ENCODE results near the gene ADGRD1.

Gene ADGRD1

DNA sequence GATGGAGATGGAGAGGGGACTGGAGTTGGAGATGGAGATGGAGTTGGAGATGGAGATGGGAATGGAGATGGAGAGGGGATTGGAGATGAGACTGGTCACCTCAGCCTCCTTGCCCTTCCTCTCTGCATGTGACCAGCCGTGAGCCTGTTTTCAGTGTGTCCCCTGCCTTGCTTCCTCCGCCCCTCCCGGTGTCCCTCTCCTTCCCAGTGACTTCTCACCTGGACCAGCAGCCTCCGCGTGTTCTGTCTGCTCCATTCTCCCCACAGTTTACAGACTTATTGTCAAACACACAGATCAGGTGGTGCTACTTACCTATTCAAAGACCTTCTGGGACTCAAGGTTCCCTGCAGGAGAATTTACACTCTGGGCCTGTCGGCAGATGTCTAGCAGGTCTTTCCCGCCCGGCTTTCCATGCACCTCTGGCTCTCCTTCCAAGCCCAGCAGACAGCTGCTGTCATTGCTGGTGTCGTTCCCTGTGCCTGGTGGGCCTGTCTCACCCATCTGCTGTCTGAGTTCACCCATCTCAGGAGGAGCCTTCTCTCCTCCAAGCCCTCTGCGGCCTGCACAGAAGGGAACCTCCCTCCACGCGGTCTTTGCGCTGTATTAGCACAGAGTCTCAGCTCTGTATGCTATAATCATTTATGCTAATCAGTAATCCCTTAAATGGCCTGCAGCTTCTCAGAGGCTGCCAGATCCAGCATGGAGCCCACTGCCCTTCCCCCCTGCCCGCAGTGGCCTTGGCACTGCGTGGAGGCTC is 62.1 kb downstream of the ADGRD1 start:
- TF ChIP-seq, protein P1, sequence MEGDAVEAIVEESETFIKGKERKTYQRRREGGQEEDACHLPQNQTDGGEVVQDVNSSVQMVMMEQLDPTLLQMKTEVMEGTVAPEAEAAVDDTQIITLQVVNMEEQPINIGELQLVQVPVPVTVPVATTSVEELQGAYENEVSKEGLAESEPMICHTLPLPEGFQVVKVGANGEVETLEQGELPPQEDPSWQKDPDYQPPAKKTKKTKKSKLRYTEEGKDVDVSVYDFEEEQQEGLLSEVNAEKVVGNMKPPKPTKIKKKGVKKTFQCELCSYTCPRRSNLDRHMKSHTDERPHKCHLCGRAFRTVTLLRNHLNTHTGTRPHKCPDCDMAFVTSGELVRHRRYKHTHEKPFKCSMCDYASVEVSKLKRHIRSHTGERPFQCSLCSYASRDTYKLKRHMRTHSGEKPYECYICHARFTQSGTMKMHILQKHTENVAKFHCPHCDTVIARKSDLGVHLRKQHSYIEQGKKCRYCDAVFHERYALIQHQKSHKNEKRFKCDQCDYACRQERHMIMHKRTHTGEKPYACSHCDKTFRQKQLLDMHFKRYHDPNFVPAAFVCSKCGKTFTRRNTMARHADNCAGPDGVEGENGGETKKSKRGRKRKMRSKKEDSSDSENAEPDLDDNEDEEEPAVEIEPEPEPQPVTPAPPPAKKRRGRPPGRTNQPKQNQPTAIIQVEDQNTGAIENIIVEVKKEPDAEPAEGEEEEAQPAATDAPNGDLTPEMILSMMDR (IDR thresholded peaks at IDR 0.05; ENCODE audit: extremely low read depth, insufficient read depth, missing control alignments): no peak
- in situ Hi-C loops (cut with MboI; ENCODE audit: low pct_unique_long_range_greater_than_20kb, low sequenced_read_pairs, unreplicated experiment): no loop called here
- no peak for DNase-seq (ENCODE audit: low spot score)

DNA sequence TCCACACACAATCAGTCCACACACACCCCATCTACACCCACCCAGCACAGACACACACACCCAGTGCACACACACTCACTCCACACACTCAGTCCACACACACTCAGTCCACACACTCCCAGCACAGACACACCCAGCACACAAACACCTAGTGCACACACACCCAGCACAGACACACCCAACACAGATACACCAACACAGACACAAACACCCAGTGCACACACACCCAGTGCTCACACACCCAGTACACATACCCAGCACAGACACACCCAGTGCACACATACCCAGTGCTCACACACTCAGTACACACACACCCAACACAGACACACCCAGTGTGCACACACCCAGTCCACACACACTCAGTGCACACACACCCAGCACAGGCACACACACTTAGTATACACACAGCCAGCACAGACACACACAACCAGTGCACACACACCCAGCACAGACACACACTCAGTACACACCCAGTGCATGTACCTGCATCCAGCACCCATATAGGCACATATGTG is 63.8 kb downstream of the ADGRD1 start:
- no peak for DNase-seq (ENCODE audit: low spot score)
- TF ChIP-seq, protein P1 (IDR thresholded peaks at IDR 0.05; ENCODE audit: extremely low read depth, insufficient read depth, missing control alignments): no peak
- in situ Hi-C loops (cut with MboI; ENCODE audit: low pct_unique_long_range_greater_than_20kb, low sequenced_read_pairs, unreplicated experiment): no loop called here

DNA sequence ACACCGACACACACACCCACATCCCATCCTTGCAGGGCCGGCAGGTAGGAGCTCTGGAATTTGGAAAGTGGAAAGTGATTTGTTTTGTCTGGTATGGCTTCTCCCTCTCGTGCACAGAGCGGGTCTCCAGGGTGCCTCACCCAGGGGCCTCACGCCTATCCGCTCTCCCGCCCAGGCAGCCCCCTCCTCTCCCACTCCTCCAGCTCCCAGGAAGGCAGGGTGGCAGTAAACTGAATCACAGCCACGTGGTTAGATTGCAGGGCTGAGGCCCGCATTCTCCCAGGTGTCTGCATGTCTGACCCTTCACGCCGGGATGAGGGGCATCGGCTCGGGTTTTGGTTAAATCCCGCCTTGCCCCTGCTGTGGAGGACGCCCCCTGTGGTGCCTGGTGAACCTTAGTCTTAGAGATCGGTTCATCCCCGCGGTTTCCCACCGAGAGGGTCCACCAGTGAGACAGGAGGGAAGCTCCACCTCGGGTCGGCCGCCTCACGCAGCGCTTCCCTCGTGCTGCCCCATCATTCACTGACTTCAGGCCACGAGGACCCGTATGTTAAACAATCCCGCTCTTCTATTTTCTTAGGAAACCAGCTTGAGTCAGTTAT is 64.4 kb downstream of the ADGRD1 start:
- no peak for DNase-seq (ENCODE audit: low spot score)
- TF ChIP-seq, protein P1 (IDR thresholded peaks at IDR 0.05; ENCODE audit: extremely low read depth, insufficient read depth, missing control alignments): no peak
- in situ Hi-C loops (cut with MboI; ENCODE audit: low pct_unique_long_range_greater_than_20kb, low sequenced_read_pairs, unreplicated experiment): no loop called here

DNA sequence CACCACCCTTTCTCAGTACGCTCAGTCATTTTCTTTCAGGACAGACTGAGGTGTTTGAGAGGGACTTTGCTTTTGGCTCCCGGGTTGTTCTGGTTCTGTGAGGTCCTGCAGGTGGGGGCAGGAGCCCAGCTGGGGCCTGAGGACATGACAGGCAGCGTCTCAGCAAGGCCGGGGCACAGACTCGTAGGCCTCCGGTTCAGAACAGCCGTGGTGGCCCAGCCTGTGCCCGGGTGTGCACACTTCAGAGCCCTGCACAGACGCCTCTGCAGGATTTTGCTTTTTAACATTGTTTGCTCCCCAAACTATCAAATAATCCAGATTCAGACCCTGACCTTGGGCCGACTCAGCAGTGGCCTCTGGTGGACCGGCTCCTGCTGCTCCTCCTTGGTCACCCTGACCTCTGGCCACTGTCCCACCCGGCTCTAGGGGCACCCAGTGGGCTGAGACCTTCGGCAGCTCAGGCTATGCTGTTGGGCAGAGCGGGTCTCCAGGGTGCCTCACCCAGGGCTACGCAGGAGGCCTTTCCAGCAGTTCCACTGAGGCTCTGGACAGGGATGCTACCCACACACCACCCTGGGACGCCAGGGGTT is 65.2 kb downstream of the ADGRD1 start:
- in situ Hi-C loops (cut with MboI; ENCODE audit: low pct_unique_long_range_greater_than_20kb, low sequenced_read_pairs, unreplicated experiment): no loop called here
- TF ChIP-seq, protein P1 (IDR thresholded peaks at IDR 0.05; ENCODE audit: extremely low read depth, insufficient read depth, missing control alignments): no peak
- DNase-seq (ENCODE audit: low spot score): no peak

DNA sequence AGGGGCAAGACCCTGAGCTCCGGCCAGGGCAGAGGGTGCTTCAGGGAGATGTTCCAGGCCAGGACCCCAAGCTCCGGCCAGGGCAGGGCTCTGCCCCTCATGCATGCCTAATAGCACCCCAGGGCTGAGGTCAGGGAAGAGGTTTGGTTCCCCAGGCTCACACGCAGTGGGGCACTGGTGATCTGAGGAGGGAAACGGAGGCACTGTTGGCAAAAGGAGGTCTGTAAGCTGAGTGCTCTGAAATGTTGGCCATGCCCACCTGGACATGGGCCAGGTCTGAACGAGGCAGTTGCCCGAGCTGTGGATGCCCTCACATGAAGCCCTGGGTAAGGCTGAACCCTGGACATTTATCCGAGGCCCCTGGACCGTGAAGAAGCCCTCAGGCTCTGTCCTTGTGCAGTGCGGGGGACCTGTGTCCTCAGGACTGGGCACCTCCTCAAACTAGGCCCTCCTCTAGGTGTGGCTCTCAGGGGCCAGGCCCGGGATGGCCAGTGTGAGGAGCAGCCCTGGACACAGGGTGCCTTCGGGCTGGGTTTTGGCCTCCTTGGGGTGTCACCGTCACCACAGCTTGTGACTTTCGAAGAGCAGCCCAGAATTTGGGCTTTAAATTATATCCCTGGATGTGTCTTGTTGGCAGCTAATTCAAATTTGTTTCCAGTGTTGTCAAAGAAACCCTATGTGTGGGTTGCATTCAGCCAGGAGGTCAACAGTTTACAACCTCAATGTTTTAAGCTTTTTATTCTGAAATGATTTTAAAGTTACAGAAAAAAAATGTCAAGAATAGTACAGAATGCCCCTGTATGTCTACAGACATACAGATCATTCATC is 66.8 kb downstream of the ADGRD1 start:
- TF ChIP-seq, protein P1 (IDR thresholded peaks at IDR 0.05; ENCODE audit: extremely low read depth, insufficient read depth, missing control alignments): no peak
- in situ Hi-C loops (cut with MboI; ENCODE audit: low pct_unique_long_range_greater_than_20kb, low sequenced_read_pairs, unreplicated experiment): no loop called here
- no peak for DNase-seq (ENCODE audit: low spot score)

DNA sequence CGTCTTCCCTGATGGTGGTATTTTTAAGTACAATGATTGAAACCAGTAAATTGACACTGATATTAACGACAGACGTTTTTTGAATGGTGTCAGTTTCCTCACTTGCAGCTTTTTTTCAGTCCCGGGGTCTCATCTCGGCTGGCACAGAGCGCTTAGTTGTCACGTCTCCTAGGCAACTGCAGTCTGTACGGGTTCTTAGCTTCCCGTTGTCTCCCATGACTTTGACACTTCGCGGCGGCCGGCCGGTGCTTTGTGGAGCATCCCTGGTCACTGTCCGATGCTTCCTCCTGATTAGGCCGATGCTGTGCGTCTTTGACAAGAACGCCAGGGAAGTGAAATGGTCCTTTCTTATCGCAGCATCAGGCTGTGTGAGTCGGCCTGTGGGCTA is 67.4 kb downstream of the ADGRD1 start:
- TF ChIP-seq, protein P1 (IDR thresholded peaks at IDR 0.05; ENCODE audit: extremely low read depth, insufficient read depth, missing control alignments): no peak
- no peak for DNase-seq (ENCODE audit: low spot score)
- in situ Hi-C loops (cut with MboI; ENCODE audit: low pct_unique_long_range_greater_than_20kb, low sequenced_read_pairs, unreplicated experiment): no loop called here

Measured in GM13977 (cell line).